Ectodermal cell (in vitro differentiated cells): ENCODE data around the gene CROCC.
"Not testable (repeated sequence)": the region's sequence is repeated elsewhere in the genome, so short reads cannot be mapped to it uniquely, and the experiment has no call there.

Experiments
- H3K27ac ChIP-seq: 2 replicates; pipeline ENCODE4 v1.7.0; 2013; ENCODE audit warnings: mild to moderate bottlenecking, low read depth, low read length; ENCODE audit not compliant: insufficient read depth, poor library complexity, severe bottlenecking
- H3K27me3 ChIP-seq: 2 replicates; pipeline ENCODE4 v1.7.0; 2013; ENCODE audit warnings: mild to moderate bottlenecking, low read length; ENCODE audit not compliant: insufficient read depth, control insufficient read depth, poor library complexity, severe bottlenecking
- H3K36me3 ChIP-seq: one replicate; pipeline ENCODE4 v1.7.0; 2013; ENCODE audit warnings: low read length; ENCODE audit not compliant: control insufficient read depth, insufficient read depth
- H3K4me1 ChIP-seq: one replicate; pipeline ENCODE4 v1.7.0; 2013; ENCODE audit warnings: low read length; ENCODE audit not compliant: control insufficient read depth, insufficient read depth
- H3K4me3 ChIP-seq: 2 replicates; pipeline ENCODE4 v1.7.0; 2013; ENCODE audit warnings: low read depth, low read length, control low read depth; ENCODE audit not compliant: insufficient read depth
- H3K9me3 ChIP-seq: 2 replicates; pipeline ENCODE4 v1.7.0; 2013; ENCODE audit warnings: mild to moderate bottlenecking, low read length, moderate library complexity; ENCODE audit not compliant: control insufficient read depth
- WGBS, 2 experiments: methylation state at CpG; one replicate each; pipeline ENCODE4 v1.1.7; 2013; ENCODE audit warnings: missing lambda C conversion rate in 2 of 2; 5-methylcytosine and 5-hydroxymethylcytosine counted together

CROCC gene

GRCh38 chr1:16918371-16918770 is 3.4 kb upstream of the CROCC start:
- no peaks in the 10 kb centered on the region for H3K9me3 ChIP-seq
- no peak overlapping the region for H3K27ac ChIP-seq
- H3K36me3 ChIP-seq: no peaks in the 10 kb centered on the region
- H3K4me3 ChIP-seq: no peak overlapping the region
- 81 to 84% methylated on average over 3 of the region's 3 CpGs for WGBS, 2 experiments
- H3K27me3 ChIP-seq: no peaks in the 10 kb centered on the region
- peaks cover 33% of the 10 kb centered on the region for H3K4me1 ChIP-seq

DNA sequence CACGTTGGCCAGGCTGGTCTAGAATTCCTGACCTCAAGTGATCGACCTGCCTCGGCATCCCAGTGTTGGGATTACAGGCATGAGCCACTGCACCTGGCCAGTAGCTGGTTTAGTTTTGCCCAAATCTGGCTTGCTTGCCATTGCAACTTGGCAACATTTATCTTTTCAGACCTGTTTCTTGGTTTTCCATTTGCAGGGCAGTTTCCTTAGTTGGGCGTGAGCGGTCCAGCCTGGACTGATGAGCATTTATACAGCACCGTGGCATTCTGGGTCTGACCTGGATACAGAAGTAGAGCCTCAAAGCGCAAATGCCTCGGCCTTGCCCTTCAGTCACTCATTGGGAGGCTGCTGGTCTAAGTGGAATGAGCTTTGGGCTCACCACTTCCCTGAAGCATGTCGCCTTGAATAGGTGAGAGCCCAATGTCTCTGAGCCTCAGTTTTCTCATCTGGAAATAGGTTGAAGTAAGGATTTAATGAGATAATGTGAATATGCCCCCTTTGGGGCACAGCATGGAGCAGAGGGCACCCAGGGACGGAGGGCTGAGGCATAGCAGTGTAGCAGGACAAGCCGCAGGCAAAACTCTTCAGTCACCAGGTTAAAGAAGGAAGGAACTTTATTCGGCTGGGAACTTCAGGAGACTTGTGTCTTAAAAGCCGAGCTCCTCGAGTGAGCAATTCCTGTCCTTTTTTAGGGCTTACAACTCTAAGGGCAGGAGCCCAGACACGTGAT is 2.6 kb upstream of the CROCC start:
- 85 to 86% methylated on average over 15 of the region's 15 CpGs for whole genome bisulfite sequencing, 2 experiments
- H3K36me3 ChIP-seq, H3K9me3 ChIP-seq, H3K27ac ChIP-seq, H3K4me3 ChIP-seq, H3K27me3 ChIP-seq: not testable (repeated sequence)
- peaks cover 33% of the 10 kb centered on the region for H3K4me1 ChIP-seq

DNA sequence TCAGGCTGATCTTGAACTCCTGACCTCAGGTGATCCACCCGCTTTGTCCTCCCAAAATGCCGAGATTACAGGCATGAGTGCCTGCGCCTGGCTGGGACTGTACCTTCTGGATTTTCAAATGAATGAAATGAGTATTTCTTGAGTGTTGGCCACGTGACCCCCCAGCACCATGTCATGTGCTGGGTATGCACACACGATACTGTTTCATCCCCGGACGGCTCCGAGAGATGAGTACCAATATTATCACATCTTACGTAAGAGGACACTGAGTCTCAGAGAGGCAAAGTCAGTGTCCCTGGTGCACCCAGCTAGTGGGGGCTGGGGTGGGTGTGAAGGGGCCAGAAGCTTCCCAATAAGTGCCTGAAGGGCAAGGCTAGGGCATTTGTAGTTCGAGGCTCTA is 780 bp upstream of the CROCC start:
- no peaks in the 10 kb centered on the region for H3K9me3 ChIP-seq
- 91 to 92% methylated on average over 10 of the region's 10 CpGs for WGBS, 2 experiments
- H3K27ac ChIP-seq: no peak overlapping the region
- no peak overlapping the region for H3K4me3 ChIP-seq
- peaks cover 37% of the 10 kb centered on the region for H3K4me1 ChIP-seq
- H3K36me3 ChIP-seq: no peaks in the 10 kb centered on the region
- no peaks in the 10 kb centered on the region for H3K27me3 ChIP-seq

- H3K27ac ChIP-seq: no peak overlapping the region
- no peaks in the 10 kb centered on the region for H3K9me3 ChIP-seq
- WGBS, 2 experiments: 91% methylated on average over 10 of the region's 10 CpGs
- H3K36me3 ChIP-seq: no peaks in the 10 kb centered on the region
- peak overlapping the region; percentile 67 for H3K4me3 ChIP-seq
- no peaks in the 10 kb centered on the region for H3K27me3 ChIP-seq
- H3K4me1 ChIP-seq: peaks cover 50% of the 10 kb centered on the region
These were observed 735 bp downstream of the CROCC start for GRCh38 chr1:16922466-16922865.

- Histone ChIP-seq H3K4me3 (no peak overlapping the region), H3K36me3 (no peaks in the 10 kb centered on the region), H3K27me3 (no peaks in the 10 kb centered on the region), H3K27ac (no peak overlapping the region), H3K4me1 (peaks cover 55% of the 10 kb centered on the region), H3K9me3 (no peaks in the 10 kb centered on the region)
- 89 to 90% methylated on average over 18 of the region's 18 CpGs for WGBS, 2 experiments
These were observed 1.2 kb downstream of the CROCC start for GRCh38 chr1:16922885-16923431.

DNA sequence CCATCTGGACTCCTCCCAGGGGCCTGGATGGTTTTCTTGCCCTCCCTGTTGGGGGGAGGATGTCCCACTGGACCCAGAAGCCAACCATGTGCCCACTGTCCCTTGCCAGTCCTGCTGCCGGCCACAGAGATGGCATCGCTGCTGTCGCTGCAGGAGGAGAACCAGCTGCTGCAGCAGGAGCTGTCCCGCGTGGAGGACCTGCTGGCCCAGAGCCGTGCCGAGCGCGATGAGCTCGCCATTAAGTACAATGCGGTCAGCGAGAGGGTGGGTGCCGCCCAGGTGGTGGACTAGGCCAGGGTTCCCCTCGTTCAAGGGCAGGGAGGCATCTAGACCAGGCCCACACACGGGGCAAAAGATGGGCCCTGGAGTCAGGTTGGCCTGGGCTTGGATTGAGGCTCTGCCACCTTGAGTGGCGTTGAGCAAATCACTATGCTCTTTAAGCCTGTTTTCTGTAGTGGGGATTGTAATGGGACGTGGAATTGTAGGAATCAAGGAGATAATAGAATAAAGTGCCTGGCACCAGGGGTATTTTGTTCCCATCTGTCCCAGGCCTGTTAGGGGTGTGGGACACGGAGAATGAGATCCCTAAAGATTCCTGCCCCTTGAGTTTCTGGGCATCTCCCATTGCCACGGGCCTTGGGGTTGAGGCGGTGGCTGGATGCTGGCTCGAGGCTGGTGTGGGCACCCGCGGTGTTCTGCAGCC is 2.6 kb downstream of the CROCC start:
- H3K36me3 ChIP-seq: no peaks in the 10 kb centered on the region
- H3K4me3 ChIP-seq: peak overlapping the region; percentile 2
- no peak overlapping the region for H3K27ac ChIP-seq
- 91 to 93% methylated on average over 23 of the region's 23 CpGs for WGBS, 2 experiments
- H3K4me1 ChIP-seq: peaks cover 59% of the 10 kb centered on the region
- H3K27me3 ChIP-seq: no peaks in the 10 kb centered on the region
- H3K9me3 ChIP-seq: no peaks in the 10 kb centered on the region

- WGBS, 2 experiments: 92 to 93% methylated on average over 13 of the region's 13 CpGs
- H3K36me3 ChIP-seq: no peaks in the 10 kb centered on the region
- peaks cover 59% of the 10 kb centered on the region for H3K4me1 ChIP-seq
These were observed 3.3 kb downstream of the CROCC start for GRCh38 chr1:16924919-16925477.

DNA sequence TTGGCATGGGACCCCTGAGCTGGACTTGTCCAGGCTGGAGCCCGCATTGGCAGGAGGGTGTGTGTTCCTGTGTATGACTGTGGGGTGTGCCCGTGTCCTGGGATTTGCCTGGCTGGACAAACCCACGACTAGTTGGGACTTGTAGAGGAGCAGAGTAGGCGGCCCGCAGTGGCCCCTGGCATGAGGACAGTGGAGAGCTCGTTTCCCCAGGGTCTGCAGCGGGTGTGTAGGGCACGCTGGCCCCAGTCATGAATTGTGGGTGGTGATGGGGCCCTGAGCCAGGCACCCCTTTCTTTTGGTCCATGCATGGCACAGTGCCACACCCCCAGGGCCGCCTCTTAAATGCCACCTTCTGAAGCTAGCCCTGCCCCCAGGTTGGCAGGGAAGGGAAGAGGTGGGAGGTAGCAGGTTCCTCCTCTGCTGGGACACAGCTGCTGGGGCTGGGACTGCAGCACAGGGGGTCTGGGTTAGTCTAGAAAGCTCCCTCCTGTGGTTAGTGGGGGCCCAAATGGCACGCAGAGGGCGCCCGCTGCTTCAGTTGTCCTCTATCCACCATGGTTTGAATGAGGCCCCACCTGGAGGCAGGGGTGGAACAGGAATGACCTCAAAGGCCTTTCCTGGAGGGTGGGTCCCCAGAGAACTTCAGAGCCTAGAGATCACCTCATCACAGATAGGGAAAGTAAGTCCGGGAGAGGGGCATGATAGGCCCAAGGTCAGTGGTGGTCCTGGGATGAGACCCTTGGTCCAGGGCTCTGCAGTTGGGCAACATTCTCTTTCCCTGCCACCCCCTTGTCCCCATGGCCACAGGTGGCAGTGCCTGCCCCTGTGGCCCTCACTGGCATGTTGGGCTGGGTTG is 4.1 kb downstream of the CROCC start:
- H3K27me3 ChIP-seq: no peaks in the 10 kb centered on the region
- H3K4me3 ChIP-seq: no peak overlapping the region
- 93 to 94% methylated on average over 13 of the region's 13 CpGs for WGBS, 2 experiments
- H3K4me1 ChIP-seq: peaks cover 59% of the 10 kb centered on the region
- H3K27ac ChIP-seq: peak overlapping the region; percentile 50
- H3K9me3 ChIP-seq: no peaks in the 10 kb centered on the region
- peaks cover 6% of the 10 kb centered on the region for H3K36me3 ChIP-seq

More at GRCh38 chr1:16924919-16925477, 3.3 kb downstream of the CROCC start:
- no peak overlapping the region for H3K4me3 ChIP-seq
- H3K27ac ChIP-seq: no peak overlapping the region
- no peaks in the 10 kb centered on the region for H3K9me3 ChIP-seq
- no peaks in the 10 kb centered on the region for H3K27me3 ChIP-seq

DNA sequence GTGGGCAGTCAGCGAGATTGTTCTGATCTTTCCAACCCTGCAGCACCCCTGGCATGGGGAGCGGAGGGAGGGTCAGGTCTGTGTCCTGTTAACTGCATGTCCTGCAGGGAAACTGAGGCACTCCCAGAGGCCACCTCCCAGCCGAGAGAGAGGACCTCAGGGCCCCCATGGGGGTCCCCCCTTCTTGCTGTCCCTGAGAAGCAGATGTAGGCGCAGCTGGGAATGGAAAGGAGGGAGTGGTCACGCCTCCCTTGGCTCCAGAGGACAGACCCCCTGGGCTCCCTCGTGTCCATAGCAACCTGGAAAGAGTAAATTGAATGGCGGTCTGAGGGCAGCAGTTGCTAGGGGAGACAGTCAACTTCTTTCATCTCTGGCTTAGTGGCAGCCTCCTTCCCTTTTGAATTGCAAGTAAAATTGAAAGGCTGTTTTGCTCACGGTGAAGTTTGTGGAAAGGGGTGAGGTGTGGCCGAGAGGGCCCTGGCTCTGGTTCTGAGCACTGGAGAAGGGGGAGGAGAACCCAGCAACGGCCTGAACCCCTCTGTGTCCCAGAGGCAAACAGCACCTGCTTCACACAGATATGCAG is 4.9 kb downstream of the CROCC start:
- Histone ChIP-seq H3K27me3 (no peaks in the 10 kb centered on the region), H3K36me3 (peaks cover 12% of the 10 kb centered on the region), H3K9me3 (no peaks in the 10 kb centered on the region), H3K4me1 (peaks cover 53% of the 10 kb centered on the region), H3K4me3 (no peak overlapping the region), H3K27ac (peak overlapping the region; percentile 59)
- 20 to 26% methylated on average over 10 of the region's 10 CpGs for WGBS, 2 experiments
